Measurements from ENCODE around the gene OSGIN1.

The OSGIN1 gene, protein sequence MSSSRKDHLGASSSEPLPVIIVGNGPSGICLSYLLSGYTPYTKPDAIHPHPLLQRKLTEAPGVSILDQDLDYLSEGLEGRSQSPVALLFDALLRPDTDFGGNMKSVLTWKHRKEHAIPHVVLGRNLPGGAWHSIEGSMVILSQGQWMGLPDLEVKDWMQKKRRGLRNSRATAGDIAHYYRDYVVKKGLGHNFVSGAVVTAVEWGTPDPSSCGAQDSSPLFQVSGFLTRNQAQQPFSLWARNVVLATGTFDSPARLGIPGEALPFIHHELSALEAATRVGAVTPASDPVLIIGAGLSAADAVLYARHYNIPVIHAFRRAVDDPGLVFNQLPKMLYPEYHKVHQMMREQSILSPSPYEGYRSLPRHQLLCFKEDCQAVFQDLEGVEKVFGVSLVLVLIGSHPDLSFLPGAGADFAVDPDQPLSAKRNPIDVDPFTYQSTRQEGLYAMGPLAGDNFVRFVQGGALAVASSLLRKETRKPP

DNA sequence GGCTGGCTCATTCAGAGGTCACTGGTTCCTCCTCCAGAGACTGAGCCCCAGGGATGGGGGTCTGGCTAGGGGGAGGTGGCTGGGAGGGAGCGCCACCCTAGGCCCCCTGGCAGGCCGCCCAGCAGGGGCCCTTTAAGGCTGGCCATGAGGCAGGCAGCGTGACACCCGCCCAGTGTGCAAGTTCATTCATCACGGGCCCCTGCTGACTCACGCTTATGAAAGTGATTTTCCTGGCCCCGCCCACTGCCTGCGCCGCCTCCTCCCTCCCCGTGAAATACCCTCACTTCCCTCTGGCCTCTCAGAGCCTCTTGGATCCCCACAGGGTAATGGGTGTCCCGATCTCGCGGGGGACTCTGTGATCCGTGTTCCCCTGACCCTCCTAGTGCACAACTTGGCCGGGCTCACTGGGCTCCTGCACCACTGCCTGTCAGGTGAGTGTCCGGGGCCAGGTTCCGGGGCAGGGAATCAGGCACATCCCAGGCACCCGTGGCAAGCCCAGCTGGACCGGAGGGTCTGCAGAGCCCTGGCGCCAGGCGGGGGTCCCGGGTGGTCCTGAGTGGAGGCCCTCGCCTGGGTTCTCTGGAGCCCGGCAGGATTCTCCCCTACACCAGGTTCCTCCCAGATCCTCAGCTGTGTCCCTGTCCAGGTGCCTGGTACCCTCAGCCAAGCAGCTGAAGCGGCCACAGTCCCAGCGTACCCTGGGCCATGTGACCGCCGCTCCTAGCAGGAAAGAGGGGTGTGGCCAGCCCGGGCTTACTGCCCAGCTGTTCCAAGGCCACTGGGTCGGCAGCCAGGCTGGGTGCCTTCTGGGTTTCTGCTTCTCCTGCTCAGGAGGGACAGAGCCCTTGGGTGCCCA is at the start of gene OSGIN1:
Gene OSGIN1 (plus strand): TSS at position 301 of the 856 bp plus-strand sequence. CDS start 4,432 bp downstream, outside the sequence.
- peak; percentile 16 to 90 (median 69) for DNase-seq

DNA sequence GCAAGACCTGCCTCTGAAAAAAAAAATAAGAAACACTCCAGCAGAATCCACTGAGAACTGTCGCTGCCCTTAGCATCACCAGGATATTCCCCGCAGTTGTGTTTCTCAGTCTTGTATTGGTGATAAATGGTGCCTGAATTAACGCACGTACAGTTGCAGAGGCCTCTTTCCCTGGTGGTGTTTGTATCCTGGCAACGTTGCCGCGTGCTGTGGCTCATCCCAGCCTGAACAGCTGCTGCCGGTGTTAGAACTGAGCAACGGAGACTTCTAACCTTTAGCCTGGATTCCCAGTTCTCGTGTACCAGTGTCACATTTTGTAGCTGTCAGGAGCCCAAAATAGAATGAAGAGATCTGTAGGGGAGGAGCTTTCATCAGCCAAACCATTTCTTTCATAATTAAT is 49.3 kb upstream of the OSGIN1 start:
- peak in 25 of 51 donors; percentile 6 to 54 (median 25) for DNase-seq

DNA sequence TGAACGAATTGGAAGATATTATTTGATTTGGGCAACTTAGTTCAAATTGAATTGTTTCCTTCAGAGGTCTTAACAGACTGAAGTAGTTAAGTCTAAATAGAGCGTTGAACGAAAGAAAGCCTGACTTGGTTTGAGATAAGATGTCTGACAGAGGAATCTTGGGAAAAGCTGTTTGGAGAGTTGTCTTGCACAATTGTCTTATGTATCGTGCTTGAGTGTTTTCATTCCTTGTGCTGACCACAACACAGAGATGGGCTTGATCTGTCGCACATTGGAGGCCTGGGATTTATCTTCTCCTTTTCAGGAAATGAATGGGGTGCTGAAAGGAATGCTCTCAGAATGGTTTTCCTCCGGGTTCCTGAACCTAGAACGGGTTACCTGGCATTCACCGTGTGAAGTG is 46.4 kb upstream of the OSGIN1 start:
- no peak for DNase-seq

DNA sequence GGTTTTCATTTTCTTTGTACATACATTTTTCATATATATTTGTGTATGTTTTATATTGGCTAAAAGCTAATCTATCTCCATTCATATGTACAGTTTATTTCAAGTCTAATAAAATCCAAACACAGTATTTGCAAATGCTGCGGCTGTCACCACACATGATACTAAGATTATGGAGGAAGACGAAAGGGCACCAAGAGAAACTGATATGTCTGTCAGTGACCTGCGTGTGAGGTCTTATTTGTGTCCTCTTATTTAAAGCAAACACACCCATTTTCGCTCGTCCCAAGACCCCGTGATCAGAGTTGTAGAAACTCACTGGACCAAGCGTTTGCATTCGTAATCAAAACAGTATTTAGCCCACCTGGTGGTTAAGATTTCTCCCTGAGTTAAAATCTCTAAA is 45.9 kb upstream of the OSGIN1 start:
- DNase-seq: no peak

DNA sequence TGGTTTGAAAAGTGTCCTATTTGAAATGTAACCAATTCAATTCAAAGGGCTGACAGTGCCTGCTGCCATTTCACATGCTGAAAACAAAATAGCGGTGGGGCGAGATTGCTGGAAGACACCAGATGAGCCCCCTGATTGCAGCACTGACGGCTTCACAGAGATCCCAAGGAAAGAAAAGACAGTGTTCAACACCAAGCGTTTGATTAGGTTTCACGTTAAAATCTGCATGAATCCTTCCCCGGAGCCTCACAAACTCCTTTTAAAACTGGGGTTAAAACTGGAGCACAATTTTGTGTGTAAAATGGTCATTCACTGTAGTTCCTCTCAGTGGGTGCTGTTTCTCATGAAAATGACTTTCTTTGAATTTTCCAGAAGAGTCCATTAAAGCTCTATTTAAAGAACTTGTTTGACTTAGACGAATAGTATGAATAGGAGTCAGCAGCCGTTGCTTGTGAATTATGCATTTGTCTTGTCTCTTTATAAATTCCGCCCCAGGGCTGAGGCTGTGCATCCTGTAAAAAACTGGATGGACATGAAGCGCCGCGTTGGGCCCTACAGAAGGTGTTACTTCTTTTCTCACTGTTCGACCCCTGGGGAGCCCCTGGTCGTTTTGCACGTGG is 45.3 kb upstream of the OSGIN1 start:
- no peak for DNase-seq

DNA sequence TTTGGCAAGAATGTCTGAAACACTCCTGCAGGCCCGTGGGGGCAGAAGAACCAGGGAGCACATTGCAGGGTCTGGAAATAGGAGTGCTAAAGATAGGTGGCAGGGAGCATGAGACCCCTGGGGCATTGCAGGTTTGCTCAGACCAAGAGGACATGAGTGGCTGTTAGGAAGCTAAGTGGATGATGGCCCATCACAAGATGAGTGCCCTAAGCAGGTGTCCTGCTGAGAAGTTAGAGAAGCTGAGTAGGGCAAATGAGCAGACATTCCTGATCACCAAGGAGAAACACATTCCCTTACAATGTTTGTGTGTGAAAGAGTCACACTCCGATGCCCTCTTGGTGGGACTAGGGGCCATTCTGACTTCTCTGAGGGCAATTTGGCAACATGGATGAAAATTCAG is 44.2 kb upstream of the OSGIN1 start:
- DNase-seq: no peak

DNA sequence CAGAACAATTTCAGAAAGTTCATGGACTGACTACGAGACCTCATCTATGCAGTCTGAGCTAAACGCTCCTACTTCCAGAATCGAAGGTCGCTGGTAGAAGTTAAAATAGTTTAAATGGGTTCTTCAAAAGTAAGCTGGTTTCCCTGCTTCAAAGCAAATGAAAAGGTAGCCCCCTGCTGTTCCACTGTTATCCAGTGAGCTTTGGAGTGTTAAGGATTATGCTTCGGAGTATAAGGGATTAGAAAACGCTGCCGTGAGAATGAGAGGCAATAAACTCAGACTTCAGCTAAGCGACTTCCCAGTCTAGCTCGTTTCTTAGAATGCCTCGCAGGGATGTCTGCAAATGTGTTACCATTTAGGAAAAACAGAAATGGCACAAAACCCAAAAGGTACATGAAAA is 41.8 kb upstream of the OSGIN1 start:
- no peak for DNase-seq

DNA sequence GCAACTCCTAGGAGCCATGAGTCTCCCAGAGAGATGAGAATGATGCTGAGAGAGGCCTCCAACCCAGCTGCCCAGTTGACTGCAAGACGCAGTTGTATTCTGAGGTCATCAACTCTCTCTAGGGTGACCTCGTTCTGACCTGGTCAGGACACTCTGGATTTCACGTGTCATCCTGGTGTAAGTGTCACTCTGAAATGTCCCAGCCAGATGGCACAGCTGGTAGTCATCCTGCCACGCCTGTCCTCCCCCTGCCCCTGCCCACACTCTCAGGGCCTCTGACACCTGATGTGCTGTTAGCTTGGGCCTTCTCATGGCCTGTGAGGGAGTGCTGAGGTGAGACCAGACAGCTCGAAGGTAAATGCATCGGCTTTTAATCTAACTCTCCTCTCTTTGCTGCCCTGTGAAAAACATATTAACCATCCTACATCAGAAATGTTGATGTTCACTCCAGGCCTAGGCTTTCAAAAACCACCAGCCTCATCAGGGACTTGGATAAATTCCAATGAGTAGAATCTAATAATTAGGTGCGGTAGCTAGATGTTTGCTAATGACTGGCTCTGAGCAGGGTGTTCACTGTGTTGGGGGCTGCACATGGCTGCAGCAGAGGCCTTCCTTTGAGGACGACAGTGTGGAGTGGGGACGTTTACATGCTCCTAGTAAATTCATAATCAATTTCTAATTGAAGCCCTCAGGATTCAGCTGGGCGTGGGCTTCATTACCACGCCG is 40.4 kb upstream of the OSGIN1 start:
- no peak for DNase-seq

DNA sequence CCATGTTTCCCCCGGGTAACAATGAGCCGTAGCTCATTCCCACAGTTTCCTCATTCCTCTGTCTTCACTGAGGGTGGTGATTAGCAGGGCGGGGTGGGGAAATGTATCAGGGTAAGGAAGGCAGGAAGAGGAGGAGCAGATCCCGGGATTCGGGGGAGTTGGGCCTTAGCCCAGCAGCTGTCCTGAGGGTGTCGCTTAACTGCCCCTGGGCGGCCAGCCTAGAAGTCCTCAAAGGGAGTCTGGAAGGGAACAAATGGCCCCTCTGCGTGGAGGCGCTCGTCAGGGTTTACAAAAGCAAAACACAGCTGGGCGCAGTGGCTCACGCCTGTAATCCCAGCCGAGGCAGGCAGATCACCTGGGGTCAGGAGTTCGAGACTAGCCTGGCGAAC is 39.8 kb upstream of the OSGIN1 start:
- no peak for DNase-seq

DNA sequence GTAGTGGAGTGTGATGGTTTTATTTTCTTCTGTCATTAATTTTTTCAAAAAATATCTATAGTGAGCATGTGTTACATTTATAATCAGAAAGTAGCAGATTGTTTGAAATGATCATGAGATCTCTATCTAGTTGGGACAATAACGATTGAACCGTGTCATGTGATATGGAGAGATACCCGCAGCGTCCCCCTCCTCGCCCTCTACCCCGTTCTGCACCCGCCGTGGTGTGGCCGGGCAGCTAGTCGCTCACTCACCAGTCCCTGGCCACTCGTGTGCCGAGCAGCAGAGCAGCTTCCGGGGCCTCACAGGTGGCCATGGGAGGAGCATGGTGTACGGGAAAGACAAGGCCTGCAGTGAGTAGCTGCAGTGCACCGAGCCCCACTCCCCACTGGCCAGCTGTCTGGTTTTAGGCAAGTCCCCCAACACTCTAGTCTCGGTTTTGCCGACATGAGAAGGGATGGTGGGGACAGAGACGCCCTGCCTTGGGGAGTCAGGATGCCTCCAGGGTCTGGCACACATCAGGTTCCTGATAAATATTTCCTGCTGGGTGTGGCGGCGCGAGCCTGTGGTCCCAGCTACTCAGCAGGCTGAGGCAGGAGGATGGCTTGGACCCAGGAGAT is 38.8 kb upstream of the OSGIN1 start:
- DNase-seq: no peak

DNA sequence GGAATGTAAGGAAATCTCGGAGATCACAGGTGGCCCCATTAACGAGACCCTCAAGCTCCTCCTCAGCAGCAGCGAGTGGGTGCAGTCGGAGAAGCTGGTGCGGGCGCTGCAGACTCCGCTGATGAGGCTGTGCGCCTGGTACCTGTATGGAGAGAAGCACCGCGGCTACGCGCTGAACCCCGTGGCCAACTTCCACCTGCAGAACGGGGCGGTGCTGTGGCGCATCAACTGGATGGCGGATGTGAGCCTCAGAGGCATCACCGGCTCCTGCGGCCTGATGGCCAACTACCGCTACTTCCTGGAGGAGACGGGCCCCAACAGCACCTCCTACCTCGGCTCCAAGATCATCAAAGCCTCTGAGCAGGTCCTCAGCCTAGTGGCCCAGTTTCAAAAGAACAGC is 38.0 kb upstream of the OSGIN1 start:
- no peak for DNase-seq

DNA sequence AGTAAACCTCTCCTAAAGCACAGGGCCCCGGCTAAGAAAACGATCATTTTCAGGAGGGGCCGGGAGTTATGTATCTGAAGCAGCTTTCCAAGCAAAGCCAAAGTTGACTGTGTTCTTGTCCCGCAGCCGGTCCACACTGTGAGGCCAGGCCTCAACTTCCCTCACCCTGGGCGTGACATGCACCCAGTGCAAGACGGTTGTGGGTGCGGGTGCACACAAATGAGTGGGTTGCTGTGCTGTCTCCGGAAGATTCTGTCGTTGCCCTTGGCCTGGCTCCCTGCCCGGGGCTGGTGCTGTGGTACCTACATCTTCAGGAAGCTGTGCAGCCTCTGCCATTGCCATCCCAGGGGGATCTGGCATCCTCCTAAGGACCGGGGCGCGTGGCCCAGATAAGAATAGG is 37.5 kb upstream of the OSGIN1 start:
- no peak for DNase-seq

DNA sequence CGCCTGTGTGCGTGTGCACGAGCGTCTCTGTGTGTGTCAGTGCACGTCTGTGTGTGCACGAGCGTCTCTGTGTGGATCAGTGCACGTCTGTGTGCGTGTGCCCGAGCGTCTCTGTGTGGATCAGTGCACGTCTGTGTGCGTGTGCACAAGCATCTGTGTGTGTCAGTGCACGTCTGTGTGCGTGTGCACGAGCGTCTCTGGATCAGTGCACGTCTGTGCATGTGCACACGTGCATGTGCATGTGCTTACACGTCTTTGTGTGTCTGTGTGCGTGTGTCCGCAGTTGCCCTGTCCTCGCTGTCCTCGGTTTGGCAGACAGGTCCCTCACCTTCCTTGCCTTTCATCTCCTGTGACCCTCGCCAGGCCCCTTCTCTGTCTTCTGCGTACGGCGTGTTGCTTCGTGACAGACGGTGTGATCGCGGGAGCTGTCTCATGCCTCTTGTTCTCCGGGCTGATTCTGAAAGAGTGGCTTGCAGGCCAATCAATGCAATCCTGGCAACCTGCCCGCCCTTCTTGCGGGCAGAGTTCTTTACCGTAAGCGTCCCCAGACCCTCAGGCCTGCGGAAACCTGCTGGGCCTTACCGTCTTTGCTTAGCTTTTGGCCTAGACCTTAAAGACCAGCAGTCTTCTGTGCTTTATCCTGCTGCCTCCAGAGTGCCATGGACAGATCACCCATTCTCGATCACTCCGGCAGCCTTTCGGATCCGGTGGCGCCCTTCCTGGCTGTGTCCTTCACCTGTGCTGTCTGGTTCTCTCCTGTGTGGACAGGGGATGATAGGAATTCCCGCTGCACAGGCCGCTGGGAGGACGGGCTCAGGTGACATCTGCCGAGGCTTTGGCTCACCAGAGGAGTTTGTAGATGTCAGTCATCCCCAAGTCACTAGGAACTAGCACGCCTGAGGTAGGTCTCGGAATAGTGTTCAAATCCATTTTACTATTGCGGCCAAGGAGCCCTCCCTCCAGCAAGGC is 35.6 kb upstream of the OSGIN1 start:
- DNase-seq: no peak

DNA sequence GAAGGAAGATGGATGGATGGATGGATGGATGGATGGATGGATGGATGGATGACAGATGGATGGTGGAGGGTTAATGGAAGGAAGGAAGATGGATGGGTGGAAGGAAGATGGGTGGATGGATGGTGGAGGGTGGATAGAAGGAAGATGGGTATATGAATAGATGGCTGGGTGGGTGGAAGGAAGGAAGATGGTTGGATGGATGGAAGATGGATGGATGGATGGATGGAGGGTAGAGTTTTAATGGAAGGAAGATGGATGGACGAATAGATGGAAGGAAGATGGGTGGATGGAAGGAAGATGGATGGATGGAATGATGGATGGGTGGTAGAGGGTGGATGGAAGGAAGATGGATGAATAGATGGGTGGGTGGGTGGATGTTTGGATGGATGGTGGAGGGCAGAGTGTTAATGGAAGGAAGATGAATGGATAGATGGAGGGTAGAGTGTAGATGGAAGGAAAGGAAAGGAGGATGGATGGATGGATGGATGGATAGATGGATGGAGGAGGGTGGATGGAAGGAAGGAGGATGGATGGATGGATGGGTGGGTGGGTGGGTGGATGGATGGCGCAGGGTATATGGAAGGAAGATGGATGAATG is 32.0 kb upstream of the OSGIN1 start:
- no peak for DNase-seq

DNA sequence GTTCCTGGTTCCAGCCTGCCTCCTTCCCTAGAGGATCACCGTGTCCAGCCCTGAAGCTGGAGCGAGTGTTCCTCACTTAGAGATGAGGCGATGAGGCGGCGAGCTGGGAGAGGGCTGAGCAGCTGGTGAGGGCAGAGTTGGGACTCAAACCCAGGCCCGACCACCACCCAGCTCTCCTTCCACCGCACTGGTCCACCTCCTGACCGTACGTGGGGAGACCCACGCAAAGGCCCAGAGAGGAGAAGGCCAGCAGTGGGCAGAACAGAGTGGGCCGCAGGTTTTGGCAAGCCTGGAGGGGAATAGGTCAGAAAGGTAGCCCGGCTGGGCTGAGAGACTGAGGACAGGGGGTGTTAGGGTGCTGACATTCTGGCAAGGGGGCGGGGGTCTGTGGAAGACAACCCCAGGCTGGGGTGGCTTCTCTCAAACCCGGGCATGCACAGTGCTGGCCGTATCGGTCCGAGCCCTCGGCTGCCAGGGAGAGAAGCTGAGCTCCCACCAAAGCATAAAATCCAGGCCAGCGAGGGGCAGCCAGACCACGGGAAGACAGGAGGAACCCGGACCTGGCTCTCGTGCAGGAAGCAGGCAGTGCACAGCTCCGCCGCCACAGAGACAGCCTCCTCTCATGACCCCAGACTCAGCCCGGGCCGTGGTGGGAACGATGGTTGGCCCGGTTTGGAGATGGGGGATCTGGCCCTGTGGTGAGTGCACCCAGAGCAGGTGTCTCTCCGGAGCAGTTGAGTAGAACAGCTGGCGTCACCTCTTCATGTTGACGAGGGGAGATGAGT is 29.3 kb upstream of the OSGIN1 start:
- DNase-seq: no peak

DNA sequence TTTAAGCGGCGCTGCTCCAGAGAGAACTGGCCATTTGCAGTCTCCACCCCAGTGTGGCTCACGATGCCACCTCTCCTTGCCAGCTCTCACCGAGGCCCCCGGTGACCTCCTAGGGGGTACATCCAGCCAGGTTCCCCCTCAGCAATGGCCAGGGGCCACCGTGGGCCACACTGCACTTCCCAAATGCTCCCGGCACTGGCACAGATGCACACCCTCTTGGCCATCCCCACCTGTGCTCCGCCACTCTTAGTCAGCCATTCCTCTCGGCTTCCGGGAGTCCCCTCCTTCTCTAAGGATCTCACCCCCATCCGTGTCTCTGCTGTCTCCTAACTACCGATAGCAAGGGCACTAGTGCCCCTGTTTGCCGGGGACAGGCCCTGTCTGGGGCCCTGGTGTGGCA is 28.4 kb upstream of the OSGIN1 start:
- no peak for DNase-seq

DNA sequence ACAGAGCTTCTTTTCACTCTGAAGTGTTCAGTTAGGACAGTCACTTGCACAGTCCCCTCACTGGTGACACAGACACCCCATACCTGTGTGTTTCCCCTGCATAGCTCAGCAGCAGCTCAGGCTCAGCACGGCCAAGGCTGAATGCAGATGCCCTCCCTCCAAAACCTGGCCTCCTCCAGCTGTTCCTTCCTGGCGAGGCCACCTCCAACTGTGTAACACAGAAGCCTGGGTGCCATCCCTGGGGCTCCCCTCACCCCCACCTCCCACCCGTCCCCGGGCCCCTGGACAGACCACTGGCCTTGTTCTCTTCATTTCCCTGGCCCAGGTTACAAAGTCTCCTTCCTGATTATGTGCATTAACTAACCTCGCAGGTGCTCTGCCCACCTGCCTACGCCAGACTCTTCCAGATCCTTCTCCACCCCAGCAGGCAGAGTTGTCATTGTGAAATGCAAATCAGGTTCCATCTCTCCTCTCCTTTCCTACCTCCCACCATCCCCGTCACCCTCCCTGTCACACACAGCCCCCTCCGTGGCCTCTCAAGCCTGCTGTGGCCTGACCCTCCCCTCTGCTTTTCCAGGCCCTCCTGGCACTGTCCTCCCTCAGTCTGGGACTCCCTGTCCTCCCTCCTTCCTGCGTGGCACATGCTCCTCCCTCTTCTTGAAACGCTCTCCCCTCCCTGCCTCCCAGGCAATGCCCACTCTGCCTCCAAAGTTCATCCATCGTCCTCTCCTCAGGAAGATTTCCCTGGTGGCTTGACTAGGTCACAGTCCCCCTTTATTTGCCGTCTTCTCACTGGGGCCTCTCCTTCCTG is 27.7 kb upstream of the OSGIN1 start:
- DNase-seq: no peak

Data from hypothalamus (tissue), 51 donors.